Activated naive CD4-positive, alpha-beta T cell treated with anti-CD3 and anti-CD28 coated beads for 36 hours (primary cell): ENCODE data around the gene CRLF2. TPM values are rescaled to one million over a fixed set of nuclear protein-coding genes. Genes with fewer than 3 reads are reported as not detected.
"Not testable (repeated sequence)": the region's sequence is repeated elsewhere in the genome, so short reads cannot be mapped to it uniquely, and the experiment has no call there.

ENCODE experiments used
- CTCF ChIA-PET: fragments of 350-600 bp; sonication (Branson Sonifier 250); formaldehyde crosslinking; loops from one replicate; lab custom pipeline; 2021; ENCODE audit warnings: antibody characterized with exemption; lab: Charles Lee
- DNase-seq: peaks from one replicate; pipeline ENCODE4 v3.0.0-alpha.2; 2020
- H3K27ac Mint-ChIP-seq: one replicate; pipeline ENCODE4 v1.8.0; 2021; ENCODE audit warnings: mild to moderate bottlenecking, mixed read lengths
- H3K27me3 Mint-ChIP-seq: one replicate; pipeline ENCODE4 v1.8.0; 2021; ENCODE audit warnings: low read depth, mixed read lengths
- H3K36me3 Mint-ChIP-seq: one replicate; pipeline ENCODE4 v1.8.0; 2021; ENCODE audit warnings: low read depth, mixed read lengths
- H3K4me1 Mint-ChIP-seq: one replicate; pipeline ENCODE4 v1.8.0; 2021; ENCODE audit warnings: low read depth, mixed read lengths
- H3K4me3 Mint-ChIP-seq: one replicate; pipeline ENCODE4 v1.8.0; 2021; ENCODE audit warnings: mild to moderate bottlenecking, moderate library complexity, mixed read lengths
- H3K9me3 Mint-ChIP-seq: one replicate; pipeline ENCODE4 v1.8.0; 2021; ENCODE audit warnings: mixed read lengths
- intact Hi-C: fragments of 100-400 bp; cut with micrococcal nuclease; formaldehyde crosslinking; loops from one replicate; pipeline ENCODE4 v1.15.1; 2023
- total RNA-seq, 2 experiments: library from RNA; stranded (reverse); gene quantifications; one replicate each; pipeline ENCODE4 v1.2.3, GENCODE V29; 2021

Gene CRLF2
- total RNA-seq, 2 experiments from 2014 or later: 1.8 to 2.7 TPM

GRCh38 chrX:1205681-1206611, 6.5 kb downstream of the CRLF2 start:
- peak overlapping the region; percentile 72 for H3K4me3 Mint-ChIP-seq
- H3K27ac Mint-ChIP-seq: peak overlapping the region; percentile 72
- peaks cover 17% of the 10 kb centered on the region for H3K4me1 Mint-ChIP-seq
- CTCF ChIA-PET: no interaction called here
- H3K9me3 Mint-ChIP-seq: no peaks in the 10 kb centered on the region
- intact Hi-C loops: loop anchor here (1.0 to 5.0 kb wide), 6 partner anchors 26 to 451 kb away; partner anchors contain the start of genes ASMTL and P2RY8
- no peaks in the 10 kb centered on the region for H3K27me3 Mint-ChIP-seq
- no peaks in the 10 kb centered on the region for H3K36me3 Mint-ChIP-seq
- DNase-seq: peak; percentile 67

GRCh38 chrX:1202251-1202650, 10.2 kb downstream of the CRLF2 start:
- no peaks in the 10 kb centered on the region for H3K36me3 Mint-ChIP-seq
- no peak overlapping the region for H3K27ac Mint-ChIP-seq
- H3K4me3 Mint-ChIP-seq: no peak overlapping the region
- intact Hi-C loops: no loop called here
- CTCF ChIA-PET: no interaction called here
- DNase-seq: no peak
- peaks cover 3% of the 10 kb centered on the region for H3K4me1 Mint-ChIP-seq
- no peaks in the 10 kb centered on the region for H3K9me3 Mint-ChIP-seq
- no peaks in the 10 kb centered on the region for H3K27me3 Mint-ChIP-seq

- Mint-ChIP-seq H3K4me3 (no peak overlapping the region), H3K4me1 (no peaks in the 10 kb centered on the region), H3K27ac (no peak overlapping the region), H3K27me3 (no peaks in the 10 kb centered on the region), H3K36me3 (no peaks in the 10 kb centered on the region), H3K9me3 (no peaks in the 10 kb centered on the region)
- intact Hi-C loops: no loop called here
- CTCF ChIA-PET: no interaction called here
- DNase-seq: no peak
Measured at GRCh38 chrX:1196436-1196835, 16.0 kb downstream of the CRLF2 start.

GRCh38 chrX:1192196-1192595, 20.3 kb downstream of the CRLF2 start:
- H3K27ac Mint-ChIP-seq, H3K27me3 Mint-ChIP-seq, CTCF ChIA-PET, H3K36me3 Mint-ChIP-seq, DNase-seq, H3K4me1 Mint-ChIP-seq, intact Hi-C loops, H3K9me3 Mint-ChIP-seq, H3K4me3 Mint-ChIP-seq: not testable (repeated sequence)

GRCh38 chrX:1190596-1191145, 21.8 kb downstream of the CRLF2 start:
- intact Hi-C loops: no loop called here

GRCh38 chrX:1185561-1185960, 26.9 kb downstream of the CRLF2 start:
- Mint-ChIP-seq H3K27me3 (no peaks in the 10 kb centered on the region), H3K4me1 (no peaks in the 10 kb centered on the region), H3K4me3 (no peak overlapping the region), H3K9me3 (no peaks in the 10 kb centered on the region), H3K36me3 (no peaks in the 10 kb centered on the region), H3K27ac (no peak overlapping the region)
- CTCF ChIA-PET: no interaction called here
- intact Hi-C loops: no loop called here
- DNase-seq: no peak

More at GRCh38 chrX:1190596-1191145, 21.8 kb downstream of the CRLF2 start:
- Mint-ChIP-seq H3K36me3 (no peaks in the 10 kb centered on the region), H3K9me3 (no peaks in the 10 kb centered on the region), H3K4me1 (no peaks in the 10 kb centered on the region), H3K27ac (no peak overlapping the region), H3K27me3 (no peaks in the 10 kb centered on the region), H3K4me3 (no peak overlapping the region)
- CTCF ChIA-PET: no interaction called here
- no peak for DNase-seq

GRCh38 chrX:1182211-1182610, 30.2 kb downstream of the CRLF2 start:
- CTCF ChIA-PET: no interaction called here
- H3K9me3 Mint-ChIP-seq: no peaks in the 10 kb centered on the region
- H3K27ac Mint-ChIP-seq: no peak overlapping the region
- intact Hi-C loops: no loop called here
- no peaks in the 10 kb centered on the region for H3K27me3 Mint-ChIP-seq
- H3K4me3 Mint-ChIP-seq: no peak overlapping the region
- no peak for DNase-seq
- no peaks in the 10 kb centered on the region for H3K4me1 Mint-ChIP-seq
- no peaks in the 10 kb centered on the region for H3K36me3 Mint-ChIP-seq

GRCh38 chrX:1181661-1182060, 30.8 kb downstream of the CRLF2 start:
- H3K36me3 Mint-ChIP-seq, DNase-seq, H3K4me3 Mint-ChIP-seq, H3K27ac Mint-ChIP-seq, intact Hi-C loops, H3K9me3 Mint-ChIP-seq, H3K27me3 Mint-ChIP-seq, CTCF ChIA-PET, H3K4me1 Mint-ChIP-seq: not testable (repeated sequence)

- H3K27ac Mint-ChIP-seq: no peak overlapping the region
- H3K9me3 Mint-ChIP-seq: no peaks in the 10 kb centered on the region
- CTCF ChIA-PET: no interaction called here
- H3K27me3 Mint-ChIP-seq: no peaks in the 10 kb centered on the region
- no peaks in the 10 kb centered on the region for H3K4me1 Mint-ChIP-seq
- no peak overlapping the region for H3K4me3 Mint-ChIP-seq
- intact Hi-C loops: no loop called here
- no peak for DNase-seq
- H3K36me3 Mint-ChIP-seq: no peaks in the 10 kb centered on the region
Measured at GRCh38 chrX:1181170-1181569, 31.3 kb downstream of the CRLF2 start.

- Mint-ChIP-seq H3K36me3 (no peaks in the 10 kb centered on the region), H3K9me3 (no peaks in the 10 kb centered on the region), H3K4me1 (no peaks in the 10 kb centered on the region), H3K4me3 (no peak overlapping the region), H3K27me3 (no peaks in the 10 kb centered on the region), H3K27ac (no peak overlapping the region)
- CTCF ChIA-PET: no interaction called here
- DNase-seq: peak; percentile 11
- intact Hi-C loops: loop anchor here (5.0 kb wide), 2 partner anchors 64 to 166 kb away; no protein-coding TSS in a partner anchor
Measured at GRCh38 chrX:1178580-1179057, 33.8 kb downstream of the CRLF2 start.

- CTCF ChIA-PET, H3K27ac Mint-ChIP-seq, H3K4me3 Mint-ChIP-seq, H3K27me3 Mint-ChIP-seq, H3K9me3 Mint-ChIP-seq, H3K36me3 Mint-ChIP-seq, H3K4me1 Mint-ChIP-seq: not testable (repeated sequence)
- intact Hi-C loops: loop anchor here (5.0 kb wide), 2 partner anchors 66 to 164 kb away; no protein-coding TSS in a partner anchor
- DNase-seq: peak; percentile 38
Measured at GRCh38 chrX:1176531-1177320, 35.7 kb downstream of the CRLF2 start.
